PC-9 (cell line): ENCODE data around the gene SENP3. TPM values are rescaled to one million over a fixed set of nuclear protein-coding genes. Genes with fewer than 3 reads are reported as not detected.

Experiments used
- BruUV-seq: library from RNA; stranded (reverse); fragments of 400-500 nt; replicated peaks from 2 replicates; lab custom pipeline; 2021; lab: Mats Ljungman, UMichigan
- CTCF ChIA-PET: fragments of 300-600 bp; sonication (Branson Sonifier 250); formaldehyde crosslinking; loops from one replicate; lab custom pipeline; 2022; ENCODE audit warnings: antibody characterized with exemption; lab: Charles Lee
- POLR2A ChIA-PET: fragments of 300-600 bp; sonication (Branson Sonifier 250); formaldehyde crosslinking; loops from one replicate; lab custom pipeline; 2022; ENCODE audit warnings: antibody characterized with exemption; ENCODE audit not compliant: unreplicated experiment; lab: Charles Lee
- DNase-seq, 2 experiments: peaks; one replicate each; pipeline versions ENCODE4 v3.0.0 to v3.0.0-alpha.2; 2015 to 2022; ENCODE audit warnings: mixed read lengths in 1 of 2
- H2AFZ ChIP-seq: fragments of 200-600 bp; sonication (generic); 2 replicates; pipeline ENCODE4 v1.8.1; 2017; ENCODE audit warnings: antibody characterized with exemption
- H3F3A ChIP-seq: fragments of 200-600 bp; sonication (generic); 2 replicates; pipeline ENCODE4 v1.8.1; 2017; ENCODE audit warnings: antibody characterized with exemption, mild to moderate bottlenecking, low read depth; ENCODE audit not compliant: insufficient read depth
- H3K27ac ChIP-seq: fragments of 200-600 bp; sonication (generic); 2 replicates; pipeline ENCODE4 v1.6.1; 2016; ENCODE audit warnings: mixed run types
- H3K27me3 ChIP-seq: fragments of 200-600 bp; sonication (generic); 2 replicates; pipeline ENCODE4 v1.6.1; 2016; ENCODE audit warnings: low read depth, mixed run types; ENCODE audit not compliant: insufficient read depth
- H3K36me3 ChIP-seq: fragments of 200-600 bp; sonication (generic); 2 replicates; pipeline ENCODE4 v1.6.1; 2016; ENCODE audit warnings: low read depth, mixed run types
- H3K4me1 ChIP-seq: fragments of 200-600 bp; sonication (generic); replicated peaks from 2 replicates; pipeline ENCODE4 v1.6.1; 2016; ENCODE audit warnings: mixed run types; ENCODE audit not compliant: insufficient read depth
- H3K4me2 ChIP-seq: fragments of 200-600 bp; sonication (generic); 2 replicates; pipeline ENCODE4 v1.6.1; 2017; ENCODE audit warnings: mixed run types
- H3K4me3 ChIP-seq: fragments of 200-600 bp; sonication (generic); 2 replicates; pipeline ENCODE4 v1.6.1; 2016; ENCODE audit warnings: mixed run types
- H3K79me2 ChIP-seq: fragments of 200-600 bp; sonication (generic); 2 replicates; pipeline ENCODE4 v1.6.1; 2017; ENCODE audit warnings: low read depth, mixed run types
- H3K9me2 ChIP-seq: fragments of 200-600 bp; sonication (generic); 2 replicates; pipeline ENCODE4 v1.8.1; 2017; ENCODE audit warnings: mild to moderate bottlenecking; ENCODE audit not compliant: insufficient read depth
- H3K9me3 ChIP-seq: fragments of 200-600 bp; sonication (generic); 2 replicates; pipeline ENCODE4 v1.8.1; 2016; ENCODE audit warnings: low read depth; ENCODE audit not compliant: insufficient read depth
- H4K20me1 ChIP-seq: fragments of 200-600 bp; sonication (generic); 2 replicates; pipeline ENCODE4 v1.8.1; 2017; ENCODE audit not compliant: insufficient read depth
- EZH2 ChIP-seq: fragments of 200-600 bp; sonication (generic); IDR thresholded peaks from 2 replicates; pipeline ENCODE4 v1.8.0; 2017; ENCODE audit warnings: antibody characterized with exemption, low read depth
- intact Hi-C: fragments of 100-400 bp; cut with micrococcal nuclease; formaldehyde crosslinking; loops from one replicate; pipeline ENCODE4 v1.10.0; 2022; ENCODE audit not compliant: unreplicated experiment
- total RNA-seq: library from RNA; stranded (reverse); gene quantifications from 2 replicates; pipeline ENCODE4 v1.2.3, GENCODE V29; 2021
- TF ChIP-seq, protein P1 (sequence below): fragments of 200-600 bp; sonication (generic); conservative IDR thresholded peaks from 2 replicates; pipeline ENCODE4 v1.6.1; 2017; ENCODE audit warnings: mixed run types, antibody characterized with exemption, mild to moderate bottlenecking, moderate library complexity

Gene SENP3
- total RNA-seq, 1 experiment from 2014 or later: 72.4 TPM

DNA sequence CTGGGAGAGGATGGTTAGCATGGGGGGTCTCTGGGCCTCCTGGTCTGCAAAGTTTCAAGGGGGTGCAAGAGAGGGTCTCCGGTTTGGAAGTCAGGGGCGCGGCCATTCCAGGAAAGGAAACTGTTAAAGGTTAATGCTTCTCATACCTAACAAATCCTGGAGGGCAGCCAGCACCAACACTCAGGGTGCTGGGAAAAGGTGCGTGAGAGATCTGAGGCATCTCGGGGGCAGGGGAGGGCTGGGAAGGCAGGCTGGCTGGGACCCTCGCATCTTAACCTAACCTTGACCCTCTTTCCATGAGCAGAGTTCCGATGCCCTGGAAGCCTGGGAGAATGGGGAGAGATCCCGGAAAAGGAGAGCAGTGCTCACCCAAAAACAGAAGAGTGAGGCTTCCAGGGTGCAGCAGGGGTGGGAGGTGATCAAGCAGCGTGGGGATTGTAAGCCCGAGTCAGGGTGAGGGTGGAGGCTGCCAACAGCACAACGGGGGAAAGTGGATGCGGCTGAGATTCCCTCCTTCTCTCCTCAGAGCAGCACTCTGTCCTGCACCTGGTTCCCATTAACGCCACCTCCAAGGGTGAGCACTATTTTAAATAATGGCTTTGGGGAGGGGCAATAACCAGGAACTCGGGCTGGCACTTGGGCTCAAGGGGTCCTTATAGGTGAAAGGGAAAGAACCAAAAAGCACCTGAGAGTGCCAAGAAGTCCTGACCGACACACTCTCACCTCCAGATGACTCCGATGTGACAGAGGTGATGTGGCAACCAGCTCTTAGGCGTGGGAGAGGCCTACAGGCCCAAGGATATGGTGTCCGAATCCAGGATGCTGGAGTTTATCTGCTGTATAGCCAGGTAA, 2.2 kb upstream of the SENP3 start:
- DNase-seq: no peak
- H3K4me3 ChIP-seq: no peak overlapping the region
- no peak overlapping the region for H3K27ac ChIP-seq
- no peaks in the 10 kb centered on the region for H3K9me2 ChIP-seq
- H3K27me3 ChIP-seq: no peaks in the 10 kb centered on the region
- H3K9me3 ChIP-seq: no peaks in the 10 kb centered on the region
- H3F3A ChIP-seq: no peaks in the 10 kb centered on the region
- no peak overlapping the region for H2AFZ ChIP-seq
- peaks cover 9% of the 10 kb centered on the region for H3K4me1 ChIP-seq
- intact Hi-C loops: loop anchor here (2.0 kb wide), 3 partner anchors 75 to 165 kb away; partner anchors contain the start of genes PLSCR3, POLR2A and TMEM256
- POLR2A ChIA-PET: interaction anchor here (0.6 to 0.7 kb wide), 2 partner anchors 157 to 203 kb away, joined by 3 read pairs; no protein-coding TSS in a partner anchor
- 0 out of 2 replicates have a peak overlapping the region, but pooled peaks have one; percentile 87 for H3K4me2 ChIP-seq
- H3K36me3 ChIP-seq: no peaks in the 10 kb centered on the region
- TF ChIP-seq EZH2: no peak
- BruUV-seq: no TSS peak
- no peaks in the 10 kb centered on the region for H4K20me1 ChIP-seq
- H3K79me2 ChIP-seq: peaks cover 25% of the 10 kb centered on the region
- CTCF ChIA-PET: interaction anchor here (0.6 to 2.1 kb wide), 7 partner anchors 44 to 514 kb away, joined by 3 to 22 read pairs (median 6); partner anchors contain the start of genes TP53 and ZBTB4

DNA sequence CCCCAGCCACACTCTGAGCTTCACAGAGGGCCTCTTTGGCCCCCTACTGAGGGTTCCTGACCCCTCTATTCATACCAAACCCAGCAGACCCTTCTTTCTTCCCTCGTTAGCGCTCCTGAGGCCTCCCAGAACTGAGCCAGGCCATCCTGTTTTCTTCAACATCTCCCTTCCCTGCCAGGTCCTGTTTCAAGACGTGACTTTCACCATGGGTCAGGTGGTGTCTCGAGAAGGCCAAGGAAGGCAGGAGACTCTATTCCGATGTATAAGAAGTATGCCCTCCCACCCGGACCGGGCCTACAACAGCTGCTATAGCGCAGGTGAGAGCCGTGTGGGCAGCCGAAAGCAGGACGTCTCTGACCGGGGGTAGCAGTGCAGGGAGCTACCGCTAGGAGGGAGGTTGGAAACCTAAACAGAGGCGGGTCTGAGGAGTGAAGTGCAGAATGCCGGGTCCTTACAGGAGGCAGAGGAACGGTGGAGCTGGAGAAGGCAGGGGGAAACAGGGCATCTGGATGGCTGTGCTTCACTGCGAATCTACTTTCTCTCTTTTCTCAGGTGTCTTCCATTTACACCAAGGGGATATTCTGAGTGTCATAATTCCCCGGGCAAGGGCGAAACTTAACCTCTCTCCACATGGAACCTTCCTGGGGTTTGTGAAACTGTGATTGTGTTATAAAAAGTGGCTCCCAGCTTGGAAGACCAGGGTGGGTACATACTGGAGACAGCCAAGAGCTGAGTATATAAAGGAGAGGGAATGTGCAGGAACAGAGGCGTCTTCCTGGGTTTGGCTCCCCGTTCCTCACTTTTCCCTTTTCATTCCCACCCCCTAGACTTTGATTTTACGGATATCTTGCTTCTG, 1.3 kb upstream of the SENP3 start:
- POLR2A ChIA-PET: interaction anchor here (0.5 to 0.7 kb wide), 4 partner anchors 55 to 204 kb away, joined by 3 to 9 read pairs (median 4); no protein-coding TSS in a partner anchor
- CTCF ChIA-PET: interaction anchor here (0.6 to 2.1 kb wide), 16 partner anchors 27 to 598 kb away, joined by 3 to 22 read pairs (median 4); partner anchors contain the start of genes TMEM95 and TP53
- H3K4me1 ChIP-seq: peaks cover 9% of the 10 kb centered on the region

DNA sequence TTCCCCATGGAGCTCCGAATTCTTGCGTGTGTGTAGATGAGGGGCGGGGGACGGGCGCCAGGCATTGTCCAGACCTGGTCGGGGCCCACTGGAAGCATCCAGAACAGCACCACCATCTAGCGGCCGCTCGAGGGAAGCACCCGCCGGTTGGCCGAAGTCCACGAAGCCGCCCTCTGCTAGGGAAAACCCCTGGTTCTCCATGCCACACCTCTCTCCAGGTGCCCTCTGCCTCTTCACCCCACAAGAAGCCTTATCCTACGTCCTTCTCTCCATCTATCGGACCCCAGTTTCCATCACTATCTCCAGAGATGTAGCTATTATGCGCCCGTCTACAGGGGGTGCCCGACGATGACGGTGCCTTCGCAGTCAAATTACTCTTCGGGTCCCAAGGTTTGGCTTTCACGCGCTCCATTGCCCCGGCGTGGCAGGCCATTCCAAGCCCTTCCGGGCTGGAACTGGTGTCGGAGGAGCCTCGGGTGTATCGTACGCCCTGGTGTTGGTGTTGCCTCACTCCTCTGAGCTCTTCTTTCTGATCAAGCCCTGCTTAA, 617 bp upstream of the SENP3 start:
- Histone ChIP-seq H3K4me1 (peaks cover 9% of the 10 kb centered on the region), H3K27ac (peak overlapping the region; percentile 60), H3F3A (no peaks in the 10 kb centered on the region), H3K27me3 (no peaks in the 10 kb centered on the region), H3K36me3 (no peaks in the 10 kb centered on the region), H3K9me3 (no peaks in the 10 kb centered on the region), H3K79me2 (peaks cover 25% of the 10 kb centered on the region), H2AFZ (peak overlapping the region; percentile 85), H4K20me1 (no peaks in the 10 kb centered on the region), H3K4me2 (peak overlapping the region; percentile 97), H3K4me3 (peak overlapping the region; percentile 92), H3K9me2 (no peaks in the 10 kb centered on the region)
- no peak for TF ChIP-seq EZH2
- TF ChIP-seq, protein P1, sequence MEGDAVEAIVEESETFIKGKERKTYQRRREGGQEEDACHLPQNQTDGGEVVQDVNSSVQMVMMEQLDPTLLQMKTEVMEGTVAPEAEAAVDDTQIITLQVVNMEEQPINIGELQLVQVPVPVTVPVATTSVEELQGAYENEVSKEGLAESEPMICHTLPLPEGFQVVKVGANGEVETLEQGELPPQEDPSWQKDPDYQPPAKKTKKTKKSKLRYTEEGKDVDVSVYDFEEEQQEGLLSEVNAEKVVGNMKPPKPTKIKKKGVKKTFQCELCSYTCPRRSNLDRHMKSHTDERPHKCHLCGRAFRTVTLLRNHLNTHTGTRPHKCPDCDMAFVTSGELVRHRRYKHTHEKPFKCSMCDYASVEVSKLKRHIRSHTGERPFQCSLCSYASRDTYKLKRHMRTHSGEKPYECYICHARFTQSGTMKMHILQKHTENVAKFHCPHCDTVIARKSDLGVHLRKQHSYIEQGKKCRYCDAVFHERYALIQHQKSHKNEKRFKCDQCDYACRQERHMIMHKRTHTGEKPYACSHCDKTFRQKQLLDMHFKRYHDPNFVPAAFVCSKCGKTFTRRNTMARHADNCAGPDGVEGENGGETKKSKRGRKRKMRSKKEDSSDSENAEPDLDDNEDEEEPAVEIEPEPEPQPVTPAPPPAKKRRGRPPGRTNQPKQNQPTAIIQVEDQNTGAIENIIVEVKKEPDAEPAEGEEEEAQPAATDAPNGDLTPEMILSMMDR: peak; percentile 69
- ChIA-PET CTCF (interaction anchor here (0.6 to 2.1 kb wide), 17 partner anchors 26 to 598 kb away, joined by 3 to 22 read pairs (median 4); partner anchors contain the start of genes TMEM95 and TP53), POLR2A (interaction anchor here (0.5 to 0.7 kb wide), 5 partner anchors 54 to 232 kb away, joined by 3 to 9 read pairs (median 7); partner anchors contain the start of gene NEURL4)
- TSS peak; percentile 61 for BruUV-seq
- peak; percentile 62 to 93 for DNase-seq
- intact Hi-C loops: loop anchor here (1.0 kb wide), 5 partner anchors 28 to 281 kb away; no protein-coding TSS in a partner anchor

More for the DNA sequence above, 1.3 kb upstream of the SENP3 start:
- no peak overlapping the region for H3K27ac ChIP-seq
- H3K36me3 ChIP-seq: no peaks in the 10 kb centered on the region
- no peak for DNase-seq
- no peaks in the 10 kb centered on the region for H4K20me1 ChIP-seq
- no peaks in the 10 kb centered on the region for H3K9me3 ChIP-seq
- H3F3A ChIP-seq: no peaks in the 10 kb centered on the region
- H3K4me2 ChIP-seq: peak overlapping the region; percentile 97
- H3K9me2 ChIP-seq: no peaks in the 10 kb centered on the region
- no peak for TF ChIP-seq EZH2
- TF ChIP-seq, protein P1: no peak
- no peaks in the 10 kb centered on the region for H3K27me3 ChIP-seq
- H3K4me3 ChIP-seq: peak overlapping the region; percentile 92; the same call in 1 of the 2 replicates
- intact Hi-C loops: loop anchor here (1.0 kb wide), 5 partner anchors 29 to 280 kb away; no protein-coding TSS in a partner anchor
- no TSS peak for BruUV-seq
- no peak overlapping the region for H2AFZ ChIP-seq
- H3K79me2 ChIP-seq: peaks cover 25% of the 10 kb centered on the region
